Caco-2 (cell line): ENCODE results near the gene WWC2. TPM values are rescaled to one million over a fixed set of nuclear protein-coding genes. Genes with fewer than 3 reads are reported as not detected.

Experiments
- BruUV-seq: library from RNA; stranded (reverse); fragments of 400-500 nt; replicated peaks from 2 replicates; lab custom pipeline; 2021; lab: Mats Ljungman, UMichigan
- CTCF ChIA-PET: fragments of 300-600 bp; sonication (Branson Sonifier 250); formaldehyde crosslinking; loops from one replicate; lab custom pipeline; 2022; ENCODE audit warnings: antibody characterized with exemption; lab: Charles Lee
- POLR2A ChIA-PET: fragments of 300-600 bp; sonication (Branson Sonifier 250); formaldehyde crosslinking; loops from one replicate; lab custom pipeline; 2022; ENCODE audit warnings: antibody characterized with exemption; lab: Charles Lee
- DNase-seq, 2 experiments: peaks; one replicate each; pipeline versions ENCODE4 v3.0.0 to v3.0.0-alpha.2; 2020 to 2022
- H3K27me3 ChIP-seq: replicated peaks from 2 replicates; pipeline ENCODE4 v1.6.0; 2011; ENCODE audit warnings: low read length; ENCODE audit not compliant: control insufficient read depth, insufficient read depth
- H3K36me3 ChIP-seq: 2 replicates; pipeline ENCODE4 v1.5.1; 2011; ENCODE audit warnings: low read length; ENCODE audit not compliant: control insufficient read depth, insufficient read depth
- H3K4me1 ChIP-seq: fragments of 250-450 bp; sonication (Bioruptor Pico); 2 replicates; pipeline ENCODE4 v1.5.1; 2020; ENCODE audit warnings: mild to moderate bottlenecking
- H3K4me3 ChIP-seq: 2 replicates; pipeline ENCODE4 v1.5.1; 2011; ENCODE audit warnings: low read depth, mild to moderate bottlenecking, control low read depth, low read length
- H3K9me3 ChIP-seq: fragments of 250-450 bp; sonication (Bioruptor Pico); 2 replicates; pipeline ENCODE4 v1.5.1; 2020; ENCODE audit warnings: mild to moderate bottlenecking, moderate library complexity
- H3K27ac Mint-ChIP-seq: one replicate; pipeline ENCODE4 v1.8.0; 2022; ENCODE audit warnings: mixed read lengths; ENCODE audit not compliant: unreplicated experiment
- H3K27me3 Mint-ChIP-seq: one replicate; pipeline ENCODE4 v1.8.0; 2022; ENCODE audit warnings: mixed read lengths; ENCODE audit not compliant: insufficient read depth, unreplicated experiment
- H3K36me3 Mint-ChIP-seq: one replicate; pipeline ENCODE4 v1.8.0; 2022; ENCODE audit warnings: mild to moderate bottlenecking, mixed read lengths; ENCODE audit not compliant: insufficient read depth, unreplicated experiment
- H3K4me1 Mint-ChIP-seq: one replicate; pipeline ENCODE4 v1.8.0; 2022; ENCODE audit warnings: low read depth, mixed read lengths; ENCODE audit not compliant: unreplicated experiment
- H3K4me3 Mint-ChIP-seq: one replicate; pipeline ENCODE4 v1.8.0; 2022; ENCODE audit warnings: mild to moderate bottlenecking, moderate library complexity, mixed read lengths; ENCODE audit not compliant: unreplicated experiment
- H3K9me3 Mint-ChIP-seq: one replicate; pipeline ENCODE4 v1.8.0; 2022; ENCODE audit warnings: mixed read lengths; ENCODE audit not compliant: unreplicated experiment
- intact Hi-C: fragments of 100-400 bp; cut with micrococcal nuclease; formaldehyde crosslinking; loops from one replicate; pipeline ENCODE4 v1.10.0; 2022; ENCODE audit not compliant: unreplicated experiment
- total RNA-seq: library from RNA; stranded (reverse); gene quantifications from 2 replicates; pipeline ENCODE4 v1.2.3, GENCODE V29; 2022
- TF ChIP-seq, protein P1 (sequence below), 2 experiments: fragments of 200-600 bp in 1 of 2; IDR thresholded peaks; 1 replicate in 1 of 2; 2 replicates in 1 of 2; pipeline versions ENCODE4 v1.5.1 to v1.8.0; 2011 to 2022; ENCODE audit warnings: antibody characterized with exemption in 1 of 2, control low read depth in 1 of 2, inconsistent platforms in 1 of 2, low read depth in 1 of 2, low read length in 1 of 2, mild to moderate bottlenecking in 1 of 2, moderate library complexity in 1 of 2; ENCODE audit not compliant: insufficient read depth in 1 of 2, severe bottlenecking in 1 of 2, unreplicated experiment in 1 of 2

WWC2 gene
- total RNA-seq, 1 experiment from 2014 or later: 126 TPM

DNA sequence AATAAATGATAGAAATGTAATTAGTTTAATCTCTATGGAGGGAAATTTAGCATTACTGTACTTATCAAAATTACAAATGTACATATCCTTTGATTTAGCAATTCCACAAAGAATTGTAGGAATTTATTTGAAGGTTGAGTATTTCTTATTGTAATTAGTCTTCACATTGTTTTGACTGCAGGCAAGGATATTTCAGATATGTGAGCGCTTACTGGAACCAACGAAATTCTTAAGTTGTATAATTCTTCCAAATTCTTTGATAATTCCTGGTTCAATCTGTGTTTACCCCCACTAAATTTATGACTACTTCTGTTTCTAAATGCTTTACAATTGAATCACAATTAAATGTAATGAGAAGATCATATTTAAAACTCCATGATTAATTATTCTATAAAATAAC lies 26.9 kb upstream of the WWC2 start:
- Histone ChIP-seq H3K4me3 (no peak overlapping the region), H3K36me3 (no peaks in the 10 kb centered on the region), H3K27me3 (no peaks in the 10 kb centered on the region), H3K9me3 (0 out of 2 replicates have a peak, but pooled peaks cover 4% of the 10 kb centered on the region), H3K4me1 (peaks cover 32% of the 10 kb centered on the region)
- BruUV-seq: no TSS peak
- H3K4me1 Mint-ChIP-seq: peaks cover 33% of the 10 kb centered on the region
- intact Hi-C loops: loop anchor here (5.0 kb wide), 1 partner anchor 335 kb away; no protein-coding TSS in a partner anchor
- ChIA-PET POLR2A (no interaction called here), CTCF (no interaction called here)
- no peaks in the 10 kb centered on the region for H3K36me3 Mint-ChIP-seq
- no peak for DNase-seq
- TF ChIP-seq, protein P1, sequence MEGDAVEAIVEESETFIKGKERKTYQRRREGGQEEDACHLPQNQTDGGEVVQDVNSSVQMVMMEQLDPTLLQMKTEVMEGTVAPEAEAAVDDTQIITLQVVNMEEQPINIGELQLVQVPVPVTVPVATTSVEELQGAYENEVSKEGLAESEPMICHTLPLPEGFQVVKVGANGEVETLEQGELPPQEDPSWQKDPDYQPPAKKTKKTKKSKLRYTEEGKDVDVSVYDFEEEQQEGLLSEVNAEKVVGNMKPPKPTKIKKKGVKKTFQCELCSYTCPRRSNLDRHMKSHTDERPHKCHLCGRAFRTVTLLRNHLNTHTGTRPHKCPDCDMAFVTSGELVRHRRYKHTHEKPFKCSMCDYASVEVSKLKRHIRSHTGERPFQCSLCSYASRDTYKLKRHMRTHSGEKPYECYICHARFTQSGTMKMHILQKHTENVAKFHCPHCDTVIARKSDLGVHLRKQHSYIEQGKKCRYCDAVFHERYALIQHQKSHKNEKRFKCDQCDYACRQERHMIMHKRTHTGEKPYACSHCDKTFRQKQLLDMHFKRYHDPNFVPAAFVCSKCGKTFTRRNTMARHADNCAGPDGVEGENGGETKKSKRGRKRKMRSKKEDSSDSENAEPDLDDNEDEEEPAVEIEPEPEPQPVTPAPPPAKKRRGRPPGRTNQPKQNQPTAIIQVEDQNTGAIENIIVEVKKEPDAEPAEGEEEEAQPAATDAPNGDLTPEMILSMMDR (IDR thresholded peaks at IDR 0.05; ENCODE audit: insufficient read depth in 1 of 2, low read depth in 1 of 2, low read length in 1 of 2, severe bottlenecking in 1 of 2, unreplicated experiment in 1 of 2): no peak
- H3K27ac Mint-ChIP-seq: no peak overlapping the region
- H3K27me3 Mint-ChIP-seq: no peaks in the 10 kb centered on the region
- H3K4me3 Mint-ChIP-seq: no peak overlapping the region
- peaks cover 19% of the 10 kb centered on the region for H3K9me3 Mint-ChIP-seq

DNA sequence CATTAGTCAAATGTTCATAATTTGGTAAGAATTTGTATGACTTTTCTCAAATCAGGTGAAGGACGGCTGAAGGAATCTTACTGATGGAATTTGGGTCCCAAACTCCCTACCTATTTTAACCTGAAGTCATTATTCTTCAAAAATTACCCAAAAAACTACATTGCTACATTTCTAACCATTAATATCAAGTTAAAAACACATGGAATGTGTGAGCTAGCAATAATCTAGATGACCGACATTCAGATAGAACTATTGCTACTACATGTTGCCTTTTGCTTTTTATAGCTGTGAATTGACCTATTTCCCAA lies 25.3 kb upstream of the WWC2 start:
- H3K4me1 ChIP-seq: peaks cover 37% of the 10 kb centered on the region
- Mint-ChIP-seq H3K27me3 (no peaks in the 10 kb centered on the region), H3K4me1 (peaks cover 40% of the 10 kb centered on the region), H3K4me3 (peak overlapping the region; percentile 22), H3K27ac (peak overlapping the region; percentile 37), H3K9me3 (peaks cover 3% of the 10 kb centered on the region), H3K36me3 (no peaks in the 10 kb centered on the region)
- no peak overlapping the region for H3K4me3 ChIP-seq
- TF ChIP-seq, protein P1 (IDR thresholded peaks at IDR 0.05; ENCODE audit: insufficient read depth in 1 of 2, low read depth in 1 of 2, low read length in 1 of 2, severe bottlenecking in 1 of 2, unreplicated experiment in 1 of 2): no peak
- DNase-seq: no peak
- no TSS peak for BruUV-seq
- H3K9me3 ChIP-seq: 0 out of 2 replicates have a peak, but pooled peaks cover 4% of the 10 kb centered on the region
- ChIA-PET CTCF (interaction anchor here (0.7 to 2.5 kb wide), 8 partner anchors 12 to 190 kb away, joined by 3 to 14 read pairs (median 4); partner anchors contain the start of gene WWC2), POLR2A (no interaction called here)
- no peaks in the 10 kb centered on the region for H3K27me3 ChIP-seq
- intact Hi-C loops: loop anchor here (1.0 to 5.0 kb wide), 7 partner anchors 22 to 334 kb away; no protein-coding TSS in a partner anchor
- H3K36me3 ChIP-seq: no peaks in the 10 kb centered on the region

DNA sequence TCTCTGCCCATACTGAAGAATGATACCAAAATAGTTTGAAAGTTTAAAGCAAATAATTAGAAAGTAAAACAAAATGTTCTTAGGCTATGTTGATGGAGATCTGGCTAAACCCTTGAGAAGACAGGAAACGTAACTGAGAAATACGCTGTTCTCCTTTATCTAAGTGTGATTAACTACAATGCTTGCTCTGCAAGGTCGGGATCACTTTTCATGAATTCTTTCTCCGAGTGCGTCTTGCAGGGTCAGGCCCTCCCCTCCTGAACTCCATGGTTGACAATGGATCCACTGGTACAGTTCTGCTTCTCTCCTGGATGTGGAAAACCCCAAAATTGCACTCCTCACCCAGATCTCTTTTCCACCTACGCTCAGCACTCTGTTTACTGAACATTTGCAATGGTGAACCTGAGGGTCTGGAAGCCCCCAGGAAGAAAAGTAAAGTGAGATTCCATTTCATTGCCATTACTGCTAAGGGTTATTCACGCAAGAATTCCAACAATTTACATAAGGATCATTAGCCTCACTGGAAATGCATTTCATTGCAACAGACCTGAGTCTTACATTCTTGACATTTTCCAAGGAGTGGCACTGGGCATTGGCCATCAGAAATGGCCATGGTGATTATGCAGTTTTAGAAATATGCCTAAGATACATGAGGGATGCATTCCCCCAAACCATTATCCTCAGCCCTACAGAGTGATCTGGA lies 24.6 kb upstream of the WWC2 start:
- BruUV-seq: TSS peak; percentile 86
- H3K9me3 ChIP-seq: 0 out of 2 replicates have a peak, but pooled peaks cover 4% of the 10 kb centered on the region
- H3K36me3 ChIP-seq: no peaks in the 10 kb centered on the region
- H3K27ac Mint-ChIP-seq: peak overlapping the region; percentile 37
- intact Hi-C loops: loop anchor here (1.0 to 5.0 kb wide), 4 partner anchors 21 to 333 kb away; no protein-coding TSS in a partner anchor
- CTCF ChIA-PET: interaction anchor here (0.6 to 2.5 kb wide), 6 partner anchors 24 to 188 kb away, joined by 3 to 14 read pairs (median 5); partner anchors contain the start of gene WWC2
- DNase-seq: peak; percentile 37 to 52
- peak overlapping the region; percentile 47 for H3K4me3 Mint-ChIP-seq
- POLR2A ChIA-PET: interaction anchor here (1.0 kb wide), 1 partner anchor 24 kb away, joined by 3 read pairs; the partner anchor contains the start of gene WWC2
- TF ChIP-seq, protein P1 (IDR thresholded peaks at IDR 0.05; ENCODE audit: insufficient read depth in 1 of 2, low read depth in 1 of 2, low read length in 1 of 2, severe bottlenecking in 1 of 2, unreplicated experiment in 1 of 2): no peak
- peaks cover 42% of the 10 kb centered on the region for H3K4me1 Mint-ChIP-seq
- no peaks in the 10 kb centered on the region for H3K27me3 Mint-ChIP-seq
- H3K36me3 Mint-ChIP-seq: no peaks in the 10 kb centered on the region
- no peak overlapping the region for H3K4me3 ChIP-seq
- no peaks in the 10 kb centered on the region for H3K9me3 Mint-ChIP-seq
- H3K27me3 ChIP-seq: no peaks in the 10 kb centered on the region
- peaks cover 42% of the 10 kb centered on the region for H3K4me1 ChIP-seq
